Adipose tissue (tissue), 3 donors: ENCODE results near the gene NFATC2. TPM values are rescaled to one million over a fixed set of nuclear protein-coding genes. Genes with fewer than 3 reads are reported as not detected.
"Not testable (repeated sequence)": the region's sequence is repeated elsewhere in the genome, so short reads cannot be mapped to it uniquely, and the experiment has no call there.

Source experiments
- H3K27ac ChIP-seq: one replicate; pipeline ENCODE4 v1.5.1; 2013; ENCODE audit warnings: low read depth, low read length
- WGBS, 3 donors: extraction: QIAGEN DNeasy Blood & Tissue Kit; methylation state at CpG; one replicate each; pipeline ENCODE4 v1.1.7; 2013; 5-methylcytosine and 5-hydroxymethylcytosine counted together
- polyA plus RNA-seq, 3 donors: library from polyadenylated mRNA; stranded (reverse); fragments of 200-250 nt; gene quantifications; one replicate each; pipeline ENCODE4 v1.2.3, GENCODE V29; 2013
- donor health status: healthy with polysubstance abuse.
- donor health status: Bipolar disorder and iron deficiency.
- donor health status: healthy.

Gene NFATC2
- polyA plus RNA-seq, 3 donors, result 1.0 to 6.8 (median 2.2) TPM

DNA sequence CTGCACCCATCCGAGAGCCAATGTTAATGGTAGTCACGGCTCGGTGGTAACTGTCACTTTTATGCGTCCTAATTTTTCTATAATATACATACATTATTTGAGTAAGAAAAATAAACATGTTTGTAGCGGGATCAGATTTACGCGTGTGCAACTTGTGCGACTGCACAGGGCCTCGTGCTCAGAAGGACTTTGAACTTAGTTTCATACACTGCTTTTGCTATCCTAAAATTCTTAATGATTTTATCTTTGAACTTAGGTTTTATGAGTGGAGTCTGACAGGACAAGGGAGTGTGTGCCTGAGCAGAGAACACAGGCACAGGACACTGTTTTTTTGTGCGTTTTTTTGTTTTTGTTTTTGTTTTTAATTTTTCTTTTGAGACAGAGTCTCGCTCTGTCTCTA lies 189.7 kb downstream of the NFATC2 start:
- 87 to 96% (median 94%) methylated on average over 11 of the region's 11 CpGs for WGBS, 3 donors
- H3K27ac ChIP-seq, result no peak overlapping the region

DNA sequence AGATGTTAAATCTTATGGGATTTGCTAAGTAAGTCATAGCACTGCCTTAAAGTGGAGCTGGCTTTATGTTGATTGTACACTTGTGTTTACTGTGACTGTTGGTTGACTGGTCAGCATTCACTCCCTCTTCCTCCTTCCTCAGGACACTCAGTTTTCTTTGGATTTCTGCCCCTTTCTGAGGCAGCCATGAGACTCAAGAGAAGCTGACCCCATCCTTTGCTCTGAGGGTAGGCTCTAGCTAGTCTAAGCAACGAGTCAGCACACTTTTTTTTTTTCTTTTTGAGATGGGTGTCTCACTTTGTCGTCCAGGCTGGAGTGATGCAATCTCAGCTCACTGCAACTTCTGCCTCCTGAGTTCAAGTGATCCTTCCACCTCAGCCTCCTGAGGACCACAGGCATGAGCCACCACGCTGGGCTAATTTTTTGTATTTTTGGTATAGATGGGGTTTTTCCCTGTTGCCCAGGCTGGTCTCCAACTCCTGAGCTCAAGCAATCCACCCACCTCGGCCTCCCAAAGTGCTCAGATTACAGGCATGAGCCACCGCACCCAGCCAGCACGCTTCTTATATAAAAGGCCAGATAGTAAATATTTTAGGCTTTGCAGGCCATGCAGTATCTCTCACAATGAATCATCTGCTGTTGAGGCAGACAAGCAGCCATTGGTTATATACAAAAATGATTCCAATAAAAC lies 191.4 kb downstream of the NFATC2 start:
- H3K27ac ChIP-seq, result no peak overlapping the region
- WGBS, 3 donors, result 55 to 72% (median 69%) methylated on average over 6 of the region's 6 CpGs

DNA sequence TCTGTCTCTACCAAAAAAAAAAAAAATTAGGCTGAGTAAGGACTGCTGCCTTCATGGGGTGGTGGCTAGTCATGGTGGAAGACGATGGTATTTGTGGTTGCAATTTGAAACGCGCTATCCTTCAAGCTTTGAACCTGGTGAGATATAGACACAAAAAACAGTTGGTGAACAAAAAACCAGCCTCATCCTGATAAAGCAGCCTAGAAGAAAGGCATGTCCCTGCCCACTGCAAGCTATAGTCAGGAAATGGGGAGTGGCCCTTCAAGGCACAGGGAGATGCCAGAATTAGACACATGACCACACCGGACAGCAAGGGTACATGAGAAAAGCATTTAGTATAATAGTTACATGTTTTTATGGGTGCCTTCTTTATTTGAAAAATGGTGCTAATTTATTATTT lies 193.6 kb downstream of the NFATC2 start:
- 81 to 87% (median 85%) methylated on average over 4 of the region's 4 CpGs for WGBS, 3 donors

DNA sequence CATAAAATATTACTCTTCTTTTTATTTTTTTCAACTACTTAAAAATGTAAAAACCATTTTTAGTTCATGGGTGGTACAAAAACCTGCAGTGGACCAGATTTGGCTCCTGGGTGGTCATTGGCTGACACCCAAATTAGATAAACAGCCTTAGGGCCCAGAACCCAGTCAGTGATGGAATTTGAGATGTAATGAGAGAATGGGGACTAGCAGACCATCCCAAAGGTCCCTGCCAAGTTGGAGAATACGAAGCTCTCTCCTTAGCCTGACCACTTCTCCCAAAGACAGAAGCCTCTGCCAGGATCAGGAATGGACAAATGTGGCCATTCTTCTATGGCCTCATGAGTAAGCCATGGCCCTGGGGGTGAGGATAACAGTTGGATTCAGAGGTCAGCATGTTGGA lies 194.7 kb downstream of the NFATC2 start:
- 76 to 80% (median 78%) methylated on average over 1 of the region's 1 CpG for WGBS, 3 donors
- H3K27ac ChIP-seq, result no peak overlapping the region

More for the DNA sequence above, 193.6 kb downstream of the NFATC2 start:
- no peak overlapping the region for H3K27ac ChIP-seq

DNA sequence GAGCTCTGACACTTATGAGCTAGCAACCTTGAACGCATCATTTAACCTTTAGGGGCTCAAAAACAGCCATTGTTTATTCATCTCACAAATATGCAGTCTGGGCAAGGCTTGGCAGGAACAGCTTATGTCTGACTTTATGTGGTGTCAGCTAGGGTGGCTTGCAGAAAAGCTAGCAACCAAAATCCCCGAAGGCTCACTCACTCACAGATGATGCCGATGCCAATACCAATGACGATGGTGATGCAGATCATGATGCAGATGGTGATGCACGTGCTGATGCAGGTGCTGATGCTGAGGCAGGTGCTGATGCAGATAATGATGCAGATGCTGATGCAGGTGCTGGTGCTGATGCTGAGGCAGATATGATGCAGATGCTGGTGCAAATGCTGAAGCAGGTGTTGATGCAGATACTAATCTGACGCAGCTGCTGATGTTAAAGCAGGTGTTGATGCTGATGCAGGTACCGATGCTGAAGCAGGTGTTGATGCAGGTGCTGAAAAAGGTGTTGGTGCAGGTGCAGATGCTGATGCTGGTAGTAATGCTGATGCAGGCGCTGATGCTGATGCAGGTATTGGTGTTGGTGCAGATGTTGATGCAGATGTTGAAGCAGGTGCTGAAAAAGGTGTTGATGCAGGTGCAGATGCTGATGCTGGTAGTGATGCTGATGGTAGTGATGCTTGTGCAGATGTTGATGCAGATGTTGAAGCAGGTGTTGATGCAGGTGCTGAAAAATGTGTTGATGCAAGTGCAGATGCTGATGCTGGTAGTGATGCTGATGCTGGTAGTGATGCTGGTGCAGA lies 195.6 kb downstream of the NFATC2 start:
- 78 to 86% (median 86%) methylated on average over 8 of the region's 8 CpGs for WGBS, 3 donors
- H3K27ac ChIP-seq, result no peak overlapping the region

DNA sequence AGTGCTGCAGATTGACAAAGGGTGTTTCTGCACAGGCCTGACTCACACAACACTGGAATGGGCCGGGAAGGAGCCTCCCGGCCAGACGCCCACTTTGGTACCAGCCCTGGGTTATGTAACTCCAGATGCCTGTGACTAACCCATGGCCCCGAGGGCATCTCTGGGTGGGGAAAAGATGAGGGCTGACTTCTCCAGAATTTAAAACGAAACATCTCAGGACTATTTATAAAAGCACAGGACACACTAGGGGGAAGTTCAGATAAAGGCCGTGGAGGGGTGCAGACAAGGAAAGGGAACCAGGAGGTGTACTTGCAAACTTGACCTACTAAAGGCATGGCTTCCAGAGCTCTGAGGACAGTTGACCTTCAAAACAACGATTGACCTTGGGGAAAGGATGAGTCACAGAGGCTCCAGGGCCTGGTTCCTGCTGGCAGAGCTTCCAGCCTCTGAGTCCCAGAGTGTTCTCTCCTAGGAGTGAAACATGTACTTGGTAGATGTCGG lies 196.9 kb downstream of the NFATC2 start:
- WGBS, 3 donors, result 54 to 67% (median 56%) methylated on average over 8 of the region's 8 CpGs

DNA sequence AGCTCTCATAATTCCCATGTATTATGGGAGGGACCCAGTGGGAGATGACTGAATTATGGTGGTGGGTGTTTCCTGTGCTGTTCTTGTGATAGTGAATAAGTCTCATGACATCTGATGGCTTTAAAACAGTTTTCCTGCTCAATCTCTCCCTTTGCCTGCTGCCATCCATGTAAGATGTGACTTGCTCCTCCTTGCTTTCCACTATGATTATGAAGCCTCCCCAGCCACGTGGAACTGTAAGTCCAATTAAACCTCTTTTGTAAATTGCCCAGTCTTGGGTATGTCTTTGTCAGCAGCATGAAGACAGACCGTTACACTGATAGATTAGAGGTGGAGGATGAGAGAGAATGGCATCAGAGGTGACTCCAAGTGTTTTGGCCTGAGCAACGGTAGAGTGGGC lies 198.7 kb downstream of the NFATC2 start:
- 63 to 76% (median 70%) methylated on average over 3 of the region's 3 CpGs for WGBS, 3 donors
- not testable (repeated sequence) for H3K27ac ChIP-seq

More for the DNA sequence above, 196.9 kb downstream of the NFATC2 start:
- H3K27ac ChIP-seq, result no peak overlapping the region

DNA sequence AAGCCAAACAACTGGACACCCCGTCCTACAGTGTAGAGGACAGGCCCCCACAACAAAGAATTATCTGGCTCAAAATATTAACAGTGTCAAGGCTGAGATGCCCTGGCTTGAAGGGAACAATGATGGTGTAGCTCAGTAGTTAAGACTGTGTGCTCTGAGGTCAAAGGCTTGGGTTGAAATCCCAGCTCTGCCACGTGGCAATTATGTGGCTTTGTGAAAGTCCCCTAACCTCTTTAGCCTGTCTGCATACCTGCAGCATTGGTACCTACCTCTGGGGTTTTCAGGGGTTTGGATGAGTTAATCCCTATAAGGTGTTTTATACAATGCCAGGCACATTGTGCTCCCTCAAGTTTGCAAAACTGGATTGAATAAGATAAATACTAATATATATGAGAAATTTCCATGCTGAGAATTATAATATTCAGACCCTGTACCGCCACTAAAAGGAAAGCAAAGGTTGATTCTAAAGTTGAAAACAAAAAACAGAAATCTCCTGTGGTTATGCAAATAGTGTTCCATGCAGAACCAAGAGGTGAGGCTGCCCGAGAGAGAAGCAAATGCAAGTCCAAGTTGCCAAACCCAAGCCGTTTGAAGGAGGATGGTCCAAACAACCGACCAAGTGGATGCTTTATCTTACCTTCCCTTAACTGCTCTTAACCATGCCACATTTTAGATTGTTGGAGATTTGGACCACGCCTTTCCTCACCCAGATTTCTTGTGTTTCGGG lies 199.8 kb downstream of the NFATC2 start:
- no peak overlapping the region for H3K27ac ChIP-seq
- WGBS, 3 donors, result 82 to 84% (median 84%) methylated on average over 8 of the region's 8 CpGs

DNA sequence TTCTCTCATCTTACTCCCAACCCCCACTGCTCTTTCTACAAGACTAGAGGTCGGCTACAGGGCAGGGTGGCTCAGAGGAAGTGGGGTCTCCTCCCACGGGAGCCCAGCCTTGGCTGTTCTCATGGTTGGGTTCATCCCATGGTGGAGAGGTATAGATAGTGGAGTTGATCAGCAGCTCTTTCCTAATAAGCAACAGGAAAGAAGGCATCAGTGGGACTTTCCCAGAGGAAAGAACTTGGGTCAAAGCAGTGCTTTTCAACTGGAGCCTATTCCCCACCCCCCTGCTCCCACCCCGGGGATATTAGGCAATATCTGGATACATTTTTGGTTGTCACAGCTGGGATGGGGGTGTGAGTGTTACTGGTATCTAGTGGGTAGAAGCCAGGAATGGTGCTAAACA lies 200.9 kb downstream of the NFATC2 start:
- WGBS, 3 donors, result 34 to 57% (median 44%) methylated on average over 3 of the region's 3 CpGs
- no peak overlapping the region for H3K27ac ChIP-seq

DNA sequence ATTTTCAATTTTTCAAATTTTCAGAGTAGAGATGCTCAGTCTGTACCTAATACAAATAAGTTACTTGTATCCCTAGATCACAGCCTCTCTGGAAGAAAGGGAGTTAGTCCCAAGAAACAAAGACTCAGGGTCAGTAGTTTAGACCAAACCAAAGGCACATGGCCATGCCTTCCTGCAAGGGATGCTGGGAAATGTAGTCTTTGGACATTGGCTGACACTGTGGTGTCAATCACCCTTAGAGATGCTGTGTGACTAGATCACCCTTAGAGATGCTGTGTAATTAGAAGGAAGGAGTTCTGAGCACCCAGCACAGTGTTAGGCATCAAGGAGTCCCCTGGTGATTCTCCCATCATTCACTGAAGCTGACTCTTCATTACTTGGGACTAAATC lies 202.1 kb downstream of the NFATC2 start:
- H3K27ac ChIP-seq, result no peak overlapping the region

DNA sequence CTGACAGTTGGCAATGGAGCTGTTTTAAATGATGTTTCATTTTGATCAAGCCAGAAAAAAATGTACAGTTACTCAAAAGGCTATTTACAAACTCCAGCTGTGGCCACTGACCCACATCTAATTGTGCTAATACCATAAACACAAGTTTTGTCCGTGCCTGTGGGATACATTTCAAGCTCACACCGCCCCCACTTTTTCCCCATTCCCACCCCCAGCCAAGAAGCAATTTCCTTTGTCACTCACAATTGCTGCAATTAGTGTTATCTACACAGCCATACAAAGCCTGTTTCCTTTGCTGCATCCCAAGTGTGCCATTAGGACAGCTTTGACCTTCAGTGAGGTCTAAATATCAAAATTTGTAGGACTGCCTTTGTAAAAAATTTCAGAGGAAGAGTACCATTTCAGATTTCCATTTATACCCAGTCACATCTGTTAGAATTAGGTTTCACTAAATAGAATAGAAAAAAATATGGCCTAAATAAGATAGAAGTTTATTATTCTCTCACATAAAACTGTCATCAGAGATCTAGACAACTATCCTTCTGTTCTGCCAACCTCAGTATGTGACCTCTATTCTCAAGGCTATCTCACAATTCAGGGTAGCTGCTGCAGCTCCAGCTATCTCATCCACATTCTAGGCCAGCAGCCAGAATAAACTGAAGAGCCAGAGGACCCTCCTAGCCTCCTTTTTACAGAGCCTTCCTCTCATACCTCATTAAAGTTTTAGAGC lies 202.6 kb downstream of the NFATC2 start:
- no peak overlapping the region for H3K27ac ChIP-seq
- 19 to 53% (median 34%) methylated on average over 2 of the region's 2 CpGs for WGBS, 3 donors

DNA sequence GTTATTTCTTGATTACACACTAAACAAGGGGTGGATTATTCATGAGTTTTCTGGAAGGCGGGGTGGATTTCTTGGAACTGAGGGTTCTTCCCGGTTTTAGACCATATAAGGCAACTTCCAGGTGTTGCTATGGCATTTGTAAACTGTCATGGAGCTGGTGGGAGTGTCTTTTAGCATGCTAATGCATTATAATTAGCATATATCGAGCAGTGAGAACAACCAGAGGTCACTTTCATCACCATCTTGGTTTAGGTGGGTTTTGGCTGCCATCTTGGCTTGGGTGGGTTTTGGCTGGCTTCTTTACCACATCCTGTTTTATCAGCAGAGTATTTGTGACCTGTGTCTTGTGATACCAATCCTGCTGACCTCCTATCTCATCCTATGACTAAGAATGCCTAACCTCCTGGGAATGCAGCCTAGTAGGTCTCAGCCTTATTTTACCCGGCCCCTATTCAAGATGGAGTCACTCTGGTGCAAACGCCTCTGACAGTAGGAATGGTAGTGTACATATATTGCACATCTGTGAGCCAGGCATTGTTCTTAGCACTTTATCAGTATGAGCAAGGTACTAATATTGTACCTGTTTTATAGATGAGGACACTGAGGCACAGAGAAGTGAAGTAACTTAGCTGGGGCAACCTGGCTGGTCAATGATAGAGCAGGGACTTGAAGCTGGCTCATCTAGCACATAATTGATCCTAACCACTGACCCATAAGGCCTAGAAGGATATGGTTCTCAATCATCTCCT lies 203.7 kb downstream of the NFATC2 start:
- WGBS, 3 donors, result 80 to 93% (median 90%) methylated on average over 5 of the region's 5 CpGs
- no peak overlapping the region for H3K27ac ChIP-seq

DNA sequence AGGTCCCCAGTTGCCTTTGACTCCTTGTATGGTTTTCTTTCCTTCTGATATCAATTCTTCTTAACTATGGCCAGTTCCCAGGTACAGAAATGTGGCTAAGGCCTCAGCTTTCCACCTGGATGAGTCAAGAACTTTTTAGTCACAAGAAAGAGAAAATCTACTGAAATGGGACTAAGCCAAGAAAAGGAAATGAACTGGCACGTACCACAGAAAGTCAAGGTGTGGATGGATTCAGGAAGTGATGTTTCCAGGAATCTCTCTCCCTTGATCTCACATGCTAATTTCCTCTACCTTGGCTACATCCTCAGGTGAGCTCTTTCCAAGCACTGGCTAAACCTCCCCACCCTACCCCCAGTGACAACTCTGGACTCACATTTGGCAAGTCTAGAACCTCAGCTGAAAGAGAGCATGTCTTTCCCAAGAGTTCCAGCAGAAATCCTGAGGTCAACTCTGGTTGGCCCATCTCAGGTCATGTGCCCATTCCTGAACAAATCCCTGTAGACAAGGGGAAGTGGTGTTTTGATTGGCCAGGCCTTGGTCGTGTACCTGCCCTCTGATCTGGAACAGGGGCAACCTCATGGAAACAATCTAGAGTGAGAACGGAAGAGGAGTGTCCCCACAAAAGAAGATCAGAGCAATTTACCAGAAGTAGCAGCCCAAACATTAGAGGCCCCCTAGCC lies 205.3 kb downstream of the NFATC2 start:
- H3K27ac ChIP-seq, result no peak overlapping the region
- 82 to 88% (median 84%) methylated on average over 3 of the region's 3 CpGs for WGBS, 3 donors

Other genes with a start within 250 kb of the NFATC2 start
- gene ATP9A, start 225.7 kb upstream of the NFATC2 start, polyA plus RNA-seq, result 10 to 100 TPM; 10.1 to 38.0 (median 10.4) TPM